Activated CD4-positive, alpha-beta T cell treated with anti-CD3 and anti-CD28 coated beads, Interleukin-2, Interleukin-4, amounts not matched to agents 100 ng/mL and 50 ng/mL, durations not matched to agents 16 hours and 8 hours (primary cell): ENCODE results near the gene LRRC40.

Experiments used
- DNase-seq: peaks from one replicate; pipeline ENCODE4 v3.0.0-alpha.2; 2020; ENCODE audit warnings: low spot score

Gene LRRC40

GRCh38 chr1:70115315-70115714 is 90.1 kb downstream of the LRRC40 start:
- DNase-seq: no peak

- no peak for DNase-seq
These were observed 92.5 kb downstream of the LRRC40 start for GRCh38 chr1:70112838-70113237.

- DNase-seq: no peak
These were observed 96.1 kb downstream of the LRRC40 start for GRCh38 chr1:70109241-70109640.

GRCh38 chr1:70103770-70104169 is 101.6 kb downstream of the LRRC40 start:
- DNase-seq: no peak

- DNase-seq: no peak
These were observed 103.6 kb downstream of the LRRC40 start for GRCh38 chr1:70101774-70102173.

- DNase-seq: no peak
These were observed 104.1 kb downstream of the LRRC40 start for GRCh38 chr1:70101231-70101630.
